Suprapubic skin (tissue), 4 donors: ENCODE measurements around the gene RPH3AL. TPM values are rescaled to one million over a fixed set of nuclear protein-coding genes. Genes with fewer than 3 reads are reported as not detected.

Experiments
- DNase-seq, 2 donors: peaks; one replicate each; pipeline ENCODE4 v3.0.0-alpha.2; 2019; ENCODE audit warnings: low spot score in 2 of 2
- H3K27ac ChIP-seq: fragments of 200-600 bp; sonication (generic); one replicate; pipeline ENCODE4 v1.5.1; 2019
- H3K27me3 ChIP-seq: fragments of 200-600 bp; sonication (generic); one replicate; pipeline ENCODE4 v1.5.1; 2019
- H3K36me3 ChIP-seq: fragments of 200-600 bp; sonication (generic); one replicate; pipeline ENCODE4 v1.5.1; 2019
- H3K4me1 ChIP-seq: fragments of 200-600 bp; sonication (generic); one replicate; pipeline ENCODE4 v1.5.1; 2019
- H3K4me3 ChIP-seq: fragments of 200-600 bp; sonication (generic); one replicate; pipeline ENCODE4 v1.5.1; 2019; ENCODE audit warnings: mild to moderate bottlenecking
- H3K9me3 ChIP-seq: fragments of 200-600 bp; sonication (generic); one replicate; pipeline ENCODE4 v1.5.1; 2019
- EP300 ChIP-seq: sonication (generic); formaldehyde crosslinking; IDR thresholded peaks from one replicate; pipeline ENCODE4 v1.6.1; 2017; ENCODE audit warnings: antibody characterized with exemption
- POLR2A ChIP-seq, 2 donors: fragments of 450-650 bp; IDR thresholded peaks; one replicate each; pipeline ENCODE4 v1.6.1; 2017; ENCODE audit warnings: antibody characterized with exemption in 2 of 2, mild to moderate bottlenecking in 2 of 2, moderate library complexity in 2 of 2
- POLR2AphosphoS5 ChIP-seq, 3 donors: sonication (generic); formaldehyde crosslinking; IDR thresholded peaks; one replicate each; pipeline ENCODE4 v1.6.1; 2017; ENCODE audit warnings: antibody characterized with exemption in 3 of 3
- WGBS: methylation state at CpG from one replicate; pipeline ENCODE4 v1.1.5; 2018; 5-methylcytosine and 5-hydroxymethylcytosine counted together
- total RNA-seq, 4 donors: library from RNA; depleted of rRNA; stranded (reverse); fragments of >200 nt; gene quantifications; one replicate each; pipeline ENCODE4 v1.1.0, GENCODE V29; 2016
- TF ChIP-seq, protein P1 (sequence below), 2 donors: fragments of 200-600 bp in 1 of 2; fragments of 450-650 bp in 1 of 2; sonication (generic) in 1 of 2; IDR thresholded peaks; one replicate each; pipeline ENCODE4 v1.5.1; 2016 to 2019; ENCODE audit warnings: antibody characterized with exemption in 2 of 2, mild to moderate bottlenecking in 1 of 2, moderate library complexity in 1 of 2

Gene RPH3AL
- total RNA-seq, 4 donors from 2014 or later = 1.7 to 39.5 (median 10.9) TPM

DNA sequence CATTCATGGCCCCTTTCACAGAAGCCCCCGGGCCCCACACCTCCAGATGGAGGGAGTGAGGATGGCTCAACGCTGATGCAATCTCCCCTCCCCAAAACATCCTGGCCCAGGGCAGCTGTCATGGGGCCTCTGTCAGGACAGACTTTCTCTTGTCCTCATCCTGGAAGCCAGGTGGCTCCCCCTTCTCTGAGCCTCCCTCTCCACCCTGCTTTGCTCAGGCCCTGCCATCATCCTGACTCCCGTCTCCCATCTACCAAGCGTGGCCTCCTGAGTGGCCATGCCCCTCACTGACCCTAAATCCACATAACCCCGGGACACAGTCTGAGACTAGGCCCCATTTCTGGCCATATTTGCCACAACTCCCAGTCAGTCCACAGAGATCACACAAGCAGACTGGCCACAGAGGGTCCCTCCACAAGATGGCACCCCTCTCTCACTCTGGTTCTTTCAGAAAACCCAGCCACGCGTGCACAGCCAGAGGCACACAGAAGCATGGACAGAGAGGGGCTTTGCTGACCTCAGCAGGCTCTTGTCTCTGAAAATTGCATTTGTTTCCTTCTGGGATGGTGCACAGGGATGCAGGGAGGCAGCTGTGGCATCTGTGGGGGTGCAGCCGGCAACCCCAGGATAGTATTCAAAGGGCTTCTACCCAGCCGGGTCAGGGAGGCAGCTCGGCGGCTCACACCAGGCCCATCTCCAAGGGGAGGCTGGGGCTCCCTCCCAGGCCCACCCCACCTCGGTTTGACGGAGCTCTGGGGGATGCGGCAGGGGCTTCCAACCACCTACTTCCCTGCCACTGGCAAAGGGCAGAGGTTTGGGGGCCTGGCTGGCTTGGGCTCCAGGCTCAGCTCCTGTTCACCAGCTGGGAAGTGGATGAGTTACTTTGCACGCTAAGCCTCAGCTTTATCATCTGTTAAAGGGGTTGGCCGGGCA lies 188.0 kb downstream of the RPH3AL start:
- TF ChIP-seq POLR2AphosphoS5 (IDR thresholded peaks at IDR 0.05) = no peak
- TF ChIP-seq, protein P1, sequence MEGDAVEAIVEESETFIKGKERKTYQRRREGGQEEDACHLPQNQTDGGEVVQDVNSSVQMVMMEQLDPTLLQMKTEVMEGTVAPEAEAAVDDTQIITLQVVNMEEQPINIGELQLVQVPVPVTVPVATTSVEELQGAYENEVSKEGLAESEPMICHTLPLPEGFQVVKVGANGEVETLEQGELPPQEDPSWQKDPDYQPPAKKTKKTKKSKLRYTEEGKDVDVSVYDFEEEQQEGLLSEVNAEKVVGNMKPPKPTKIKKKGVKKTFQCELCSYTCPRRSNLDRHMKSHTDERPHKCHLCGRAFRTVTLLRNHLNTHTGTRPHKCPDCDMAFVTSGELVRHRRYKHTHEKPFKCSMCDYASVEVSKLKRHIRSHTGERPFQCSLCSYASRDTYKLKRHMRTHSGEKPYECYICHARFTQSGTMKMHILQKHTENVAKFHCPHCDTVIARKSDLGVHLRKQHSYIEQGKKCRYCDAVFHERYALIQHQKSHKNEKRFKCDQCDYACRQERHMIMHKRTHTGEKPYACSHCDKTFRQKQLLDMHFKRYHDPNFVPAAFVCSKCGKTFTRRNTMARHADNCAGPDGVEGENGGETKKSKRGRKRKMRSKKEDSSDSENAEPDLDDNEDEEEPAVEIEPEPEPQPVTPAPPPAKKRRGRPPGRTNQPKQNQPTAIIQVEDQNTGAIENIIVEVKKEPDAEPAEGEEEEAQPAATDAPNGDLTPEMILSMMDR (IDR thresholded peaks at IDR 0.05) = peak; percentile 17 to 22
- DNase-seq = no peak
- H3K27ac ChIP-seq = no peak overlapping the region
- H3K9me3 ChIP-seq = no peaks in the 10 kb centered on the region
- H3K4me1 ChIP-seq = no peaks in the 10 kb centered on the region
- no peak overlapping the region for H3K4me3 ChIP-seq
- H3K36me3 ChIP-seq = no peaks in the 10 kb centered on the region
- WGBS = 66% methylated on average over 13 of the region's 16 CpGs
- no peaks in the 10 kb centered on the region for H3K27me3 ChIP-seq

DNA sequence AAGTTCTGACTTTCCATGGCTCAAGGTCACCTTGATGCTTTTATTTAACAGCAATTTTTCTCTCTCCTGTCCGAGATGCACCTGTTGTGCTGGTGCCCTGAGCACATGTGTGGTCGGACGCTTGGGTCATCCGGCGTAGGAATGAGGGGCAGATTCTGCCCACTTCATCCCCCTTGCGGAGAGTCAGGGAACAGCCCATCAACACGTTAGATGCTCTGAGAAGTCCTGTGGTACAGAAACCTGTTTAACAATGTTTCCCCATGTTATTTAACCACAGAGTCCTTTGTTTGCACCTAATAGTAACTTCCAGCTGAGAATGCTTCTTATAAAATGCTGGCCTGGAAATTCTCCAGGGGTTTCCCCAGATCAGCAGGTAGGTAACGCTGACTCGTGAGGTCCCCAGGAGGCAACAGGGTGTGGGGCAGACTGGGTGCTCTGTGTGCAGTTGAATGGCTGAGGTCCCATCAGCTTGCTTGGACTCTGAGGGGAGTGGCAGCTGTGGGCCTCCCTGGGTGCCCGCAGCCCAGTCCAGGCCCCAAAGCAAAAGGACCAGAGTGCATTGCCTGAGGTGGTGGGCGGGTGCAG lies 189.0 kb downstream of the RPH3AL start:
- Histone ChIP-seq H3K36me3 (no peaks in the 10 kb centered on the region), H3K27ac (no peak overlapping the region), H3K4me1 (no peaks in the 10 kb centered on the region), H3K4me3 (no peak overlapping the region), H3K9me3 (no peaks in the 10 kb centered on the region), H3K27me3 (no peaks in the 10 kb centered on the region)
- TF ChIP-seq, protein P1 (IDR thresholded peaks at IDR 0.05) = no peak
- no peak for TF ChIP-seq POLR2AphosphoS5 (IDR thresholded peaks at IDR 0.05)
- TF ChIP-seq POLR2A (IDR thresholded peaks at IDR 0.05) = no peak
- TF ChIP-seq EP300 = no peak
- 73% methylated on average over 11 of the region's 11 CpGs for WGBS
- no peak for DNase-seq

DNA sequence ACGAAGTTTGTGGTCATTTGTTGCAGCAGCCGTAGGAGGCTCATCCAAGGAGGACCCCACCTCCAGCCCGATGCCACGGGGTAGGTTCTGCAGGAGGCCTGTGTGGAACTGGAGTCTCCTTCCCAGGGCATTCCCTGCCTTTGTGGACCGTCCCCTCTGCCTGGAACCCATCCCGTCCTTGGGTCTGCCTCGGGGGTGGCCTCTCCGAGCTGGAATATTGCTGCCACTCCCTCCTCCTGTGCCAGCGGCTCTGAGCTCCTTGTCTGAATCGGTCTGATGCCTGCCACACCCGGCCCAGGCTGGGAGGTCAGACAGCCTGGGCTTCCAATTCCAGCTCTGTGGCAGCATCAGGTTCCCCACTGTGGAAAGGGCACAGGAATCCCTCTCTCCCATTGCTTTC lies 189.9 kb downstream of the RPH3AL start:
- Histone ChIP-seq H3K27me3 (no peaks in the 10 kb centered on the region), H3K4me3 (no peak overlapping the region), H3K4me1 (no peaks in the 10 kb centered on the region), H3K9me3 (no peaks in the 10 kb centered on the region), H3K27ac (no peak overlapping the region), H3K36me3 (no peaks in the 10 kb centered on the region)
- 56% methylated on average over 7 of the region's 11 CpGs for WGBS
- TF ChIP-seq POLR2A (IDR thresholded peaks at IDR 0.05) (no peak), EP300 (no peak), POLR2AphosphoS5 (IDR thresholded peaks at IDR 0.05) (no peak)
- TF ChIP-seq, protein P1 (IDR thresholded peaks at IDR 0.05) = no peak
- DNase-seq = no peak

Other genes with a start within 250 kb of the RPH3AL start
- not detected for gene SCGB1C2, start 215.2 kb downstream of the RPH3AL start, total RNA-seq
- 10 to 100 TPM in 1 of 4 donors, 1 to 10 TPM in 3; 1.8 to 19.4 (median 6.1) TPM for gene DOC2B, start 171.2 kb downstream of the RPH3AL start, total RNA-seq
- gene RFLNB, start 93.1 kb upstream of the RPH3AL start, total RNA-seq = 1 to 10 TPM; 5.8 to 9.2 (median 8.2) TPM